ENCODE data around the gene CAMKMT. TPM values are rescaled to one million over a fixed set of nuclear protein-coding genes. Genes with fewer than 3 reads are reported as not detected.
A peak's percentile ranks its signal among the peaks of the same experiment; 100 is the strongest.

Gene CAMKMT
- total and polyA plus RNA-seq, 8 donors: 1.4 to 27.4 (median 6.2) TPM

GRCh38 chr2:44553456-44553855 lies 191.7 kb downstream of the CAMKMT start:
- DNase-seq: no peak
- no peak for TF ChIP-seq POLR2AphosphoS5 (IDR thresholded peaks at IDR 0.05)
- TF ChIP-seq CTCF (IDR thresholded peaks at IDR 0.05): no peak
- no peak for TF ChIP-seq POLR2A (IDR thresholded peaks at IDR 0.05)
- no peak for TF ChIP-seq EP300 (IDR thresholded peaks at IDR 0.05)
- H3K4me3 ChIP-seq: no peak overlapping the region
- no peaks in the 10 kb centered on the region for H3K9me3 ChIP-seq
- no peaks in the 10 kb centered on the region for H3K4me1 ChIP-seq
- intact Hi-C loops (cut with DNase I; ENCODE audit: low total_unique reads): no loop called here
- H3K36me3 ChIP-seq: no peaks in the 10 kb centered on the region
- no peak overlapping the region for H3K27ac ChIP-seq
- 77 to 91% (median 85%) methylated on average over 4 of the region's 4 CpGs for WGBS, 5 donors
- no peaks in the 10 kb centered on the region for H3K27me3 ChIP-seq

- Histone ChIP-seq H3K27ac (no peak overlapping the region), H3K9me3 (no peaks in the 10 kb centered on the region), H3K36me3 (no peaks in the 10 kb centered on the region), H3K27me3 (no peaks in the 10 kb centered on the region), H3K4me1 (peaks cover 0 to 2% (median under 1%) of the 10 kb centered on the region in 4 donors), H3K4me3 (no peak overlapping the region)
- DNase-seq: no peak
- intact Hi-C loops (cut with DNase I; ENCODE audit: low total_unique reads): no loop called here
- TF ChIP-seq EP300 (IDR thresholded peaks at IDR 0.05) (no peak), POLR2A (IDR thresholded peaks at IDR 0.05) (no peak), POLR2AphosphoS5 (IDR thresholded peaks at IDR 0.05) (no peak), CTCF (IDR thresholded peaks at IDR 0.05) (no peak)
These were observed 194.0 kb downstream of the CAMKMT start for GRCh38 chr2:44555700-44556099.

GRCh38 chr2:44559108-44559507 lies 197.4 kb downstream of the CAMKMT start:
- Histone ChIP-seq H3K36me3 (no peaks in the 10 kb centered on the region), H3K4me3 (no peak overlapping the region), H3K9me3 (no peaks in the 10 kb centered on the region), H3K27ac (no peak overlapping the region), H3K4me1 (peaks cover 0 to 4% (median 2%) of the 10 kb centered on the region in 4 donors), H3K27me3 (no peaks in the 10 kb centered on the region)
- intact Hi-C loops (cut with DNase I; ENCODE audit: low total_unique reads): no loop called here
- no peak for DNase-seq
- 74 to 97% (median 82%) methylated on average over 1 of the region's 1 CpG for WGBS, 5 donors
- no peak for TF ChIP-seq EP300 (IDR thresholded peaks at IDR 0.05)
- TF ChIP-seq CTCF (IDR thresholded peaks at IDR 0.05): no peak
- TF ChIP-seq POLR2A (IDR thresholded peaks at IDR 0.05): no peak

GRCh38 chr2:44560352-44560751 lies 198.6 kb downstream of the CAMKMT start:
- peak; percentile 23 to 31 for DNase-seq
- Histone ChIP-seq H3K9me3 (no peaks in the 10 kb centered on the region), H3K36me3 (no peaks in the 10 kb centered on the region), H3K27ac (no peak overlapping the region), H3K4me1 (peaks cover 0 to 4% (median 2%) of the 10 kb centered on the region in 4 donors), H3K4me3 (no peak overlapping the region), H3K27me3 (no peaks in the 10 kb centered on the region)
- 80 to 83% (median 81%) methylated on average over 4 of the region's 4 CpGs for WGBS, 5 donors
- intact Hi-C loops (cut with DNase I; ENCODE audit: low total_unique reads): no loop called here
- TF ChIP-seq CTCF (IDR thresholded peaks at IDR 0.05) (peak in 1 of 7 experiments; percentile 27), POLR2A (IDR thresholded peaks at IDR 0.05) (no peak), EP300 (IDR thresholded peaks at IDR 0.05) (no peak)
